WI38 (cell line): Measurements from ENCODE around the gene SCARB1.
A peak's percentile ranks its signal among the peaks of the same experiment; 100 is the strongest.

Experiments used
- H3K4me3 ChIP-seq: 2 replicates; pipeline ENCODE4 v1.5.1; 2011; ENCODE audit warnings: low read depth, mild to moderate bottlenecking, control low read depth, low read length
- CTCF ChIP-seq: IDR thresholded peaks from 2 replicates; pipeline ENCODE4 v1.5.1; 2012; ENCODE audit warnings: low read depth, mild to moderate bottlenecking, control low read depth, low read length

Gene SCARB1

GRCh38 chr12:124863416-124864325, at the start of gene SCARB1:
Gene SCARB1 (minus strand): TSS chr12:124863864. CDS start chr12:124863720, 144 bp downstream.
- no peak for TF ChIP-seq CTCF

GRCh38 chr12:124912529-124913287, 49.0 kb upstream of the SCARB1 start:
- H3K4me3 ChIP-seq, result peak overlapping the region; percentile 75

More at GRCh38 chr12:124863416-124864325, at the start of gene SCARB1:
- peak within 1 kb of the TSS; percentile 70 for H3K4me3 ChIP-seq

GRCh38 chr12:124911521-124911920, 47.9 kb upstream of the SCARB1 start:
- H3K4me3 ChIP-seq, result peak overlapping the region; percentile 51

GRCh38 chr12:124910561-124911478, 47.2 kb upstream of the SCARB1 start:
- TF ChIP-seq CTCF, result no peak
- peak overlapping the region; percentile 51 for H3K4me3 ChIP-seq

- TF ChIP-seq CTCF, result no peak
- H3K4me3 ChIP-seq, result 0 out of 2 replicates have a peak overlapping the region, but pooled peaks have one; percentile 51
Observed at GRCh38 chr12:124909831-124910560, 46.3 kb upstream of the SCARB1 start.

- TF ChIP-seq CTCF, result peak; percentile 93
- H3K4me3 ChIP-seq, result no peak overlapping the region
Observed at GRCh38 chr12:124906606-124907261, 43.1 kb upstream of the SCARB1 start.

GRCh38 chr12:124904306-124905098, 40.8 kb upstream of the SCARB1 start:
- no peak for TF ChIP-seq CTCF
- peak overlapping the region; percentile 18; the same call in 1 of the 2 replicates for H3K4me3 ChIP-seq
